Osteocyte (in vitro differentiated cells): ENCODE measurements around the gene ANKRD2. TPM values are rescaled to one million over a fixed set of nuclear protein-coding genes. Genes with fewer than 3 reads are reported as not detected.

Experiments used
- DNase-seq: peaks from one replicate; pipeline ENCODE4 v3.0.0; 2021; ENCODE audit warnings: mixed read lengths; ENCODE audit not compliant: unreplicated experiment; ENCODE audit errors: extremely low spot score
- H3K27ac Mint-ChIP-seq: one replicate; pipeline ENCODE4 v1.8.0; 2021; ENCODE audit warnings: mild to moderate bottlenecking, mixed read lengths; ENCODE audit not compliant: unreplicated experiment
- H3K27me3 Mint-ChIP-seq: one replicate; pipeline ENCODE4 v1.8.0; 2021; ENCODE audit warnings: mixed read lengths; ENCODE audit not compliant: unreplicated experiment
- H3K36me3 Mint-ChIP-seq: one replicate; pipeline ENCODE4 v1.8.0; 2021; ENCODE audit warnings: mixed read lengths; ENCODE audit not compliant: unreplicated experiment
- H3K4me1 Mint-ChIP-seq: one replicate; pipeline ENCODE4 v1.8.0; 2021; ENCODE audit warnings: mixed read lengths; ENCODE audit not compliant: unreplicated experiment
- H3K4me3 Mint-ChIP-seq: one replicate; pipeline ENCODE4 v1.8.0; 2021; ENCODE audit warnings: mild to moderate bottlenecking, moderate library complexity, mixed read lengths; ENCODE audit not compliant: unreplicated experiment
- H3K9me3 Mint-ChIP-seq: one replicate; pipeline ENCODE4 v1.8.0; 2021; ENCODE audit warnings: mixed read lengths; ENCODE audit not compliant: unreplicated experiment
- total RNA-seq: library from RNA; stranded (reverse); gene quantifications from 2 replicates; pipeline ENCODE4 v1.2.1, GENCODE V29; 2021
- TF ChIP-seq, protein P1 (sequence below): fragments of 200-600 bp; sonication (generic); IDR thresholded peaks from 2 replicates; pipeline ENCODE4 v1.5.0; 2021; ENCODE audit warnings: antibody characterized with exemption, mild to moderate bottlenecking, moderate library complexity

ANKRD2 gene
- total RNA-seq, 1 donor from 2014 or later: not detected

DNA sequence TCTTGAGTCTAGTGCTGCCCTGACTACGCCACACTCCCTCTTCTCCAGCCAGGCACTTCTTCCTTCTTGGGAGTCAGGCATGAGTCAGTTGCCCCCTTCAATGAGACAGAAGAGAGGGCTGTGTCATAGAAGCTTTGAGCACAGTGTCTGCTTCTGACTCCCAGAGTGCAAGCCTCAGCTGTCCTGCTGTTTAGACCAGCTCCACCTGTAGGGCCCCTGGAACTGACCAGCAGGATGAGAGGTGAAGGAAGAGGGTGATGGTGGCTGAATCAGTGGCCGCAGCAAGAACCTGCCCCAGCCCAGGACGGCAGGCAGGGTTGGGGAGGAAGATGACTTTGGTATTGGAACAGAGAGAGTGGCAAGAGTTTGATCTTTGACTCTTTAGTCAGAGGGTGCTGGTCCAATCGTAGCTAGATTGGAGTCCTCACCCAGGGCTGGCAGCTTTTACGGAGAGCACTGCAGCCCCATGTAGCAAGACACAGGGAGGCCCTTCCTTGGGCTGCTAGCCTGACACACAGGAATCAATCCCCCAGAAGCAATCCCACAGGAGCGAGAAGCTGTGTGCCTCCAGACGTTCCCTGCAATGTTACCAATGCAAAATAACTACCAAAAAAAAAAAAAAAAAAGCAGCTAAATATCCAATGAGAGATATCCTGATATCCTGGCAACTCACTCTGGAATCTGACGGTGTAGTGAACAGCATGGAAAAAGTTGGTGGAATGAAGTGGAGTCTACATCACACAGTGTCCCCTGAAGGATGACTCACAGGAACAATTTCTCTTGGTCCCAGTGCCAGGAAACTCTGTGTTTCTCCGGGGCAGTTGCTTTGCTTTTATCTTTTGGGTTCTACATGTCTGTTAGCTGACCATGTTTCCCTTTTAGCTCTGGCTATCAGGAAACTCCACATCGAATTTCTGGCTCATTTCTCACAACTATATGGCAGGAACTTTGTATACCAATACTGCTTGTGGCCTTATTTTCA, 23.8 kb downstream of the ANKRD2 start:
- no peak for DNase-seq
- H3K9me3 Mint-ChIP-seq: no peaks in the 10 kb centered on the region
- no peaks in the 10 kb centered on the region for H3K36me3 Mint-ChIP-seq
- no peaks in the 10 kb centered on the region for H3K27me3 Mint-ChIP-seq
- peak overlapping the region; percentile 91 for H3K27ac Mint-ChIP-seq
- H3K4me1 Mint-ChIP-seq: peaks cover 34% of the 10 kb centered on the region
- TF ChIP-seq, protein P1, sequence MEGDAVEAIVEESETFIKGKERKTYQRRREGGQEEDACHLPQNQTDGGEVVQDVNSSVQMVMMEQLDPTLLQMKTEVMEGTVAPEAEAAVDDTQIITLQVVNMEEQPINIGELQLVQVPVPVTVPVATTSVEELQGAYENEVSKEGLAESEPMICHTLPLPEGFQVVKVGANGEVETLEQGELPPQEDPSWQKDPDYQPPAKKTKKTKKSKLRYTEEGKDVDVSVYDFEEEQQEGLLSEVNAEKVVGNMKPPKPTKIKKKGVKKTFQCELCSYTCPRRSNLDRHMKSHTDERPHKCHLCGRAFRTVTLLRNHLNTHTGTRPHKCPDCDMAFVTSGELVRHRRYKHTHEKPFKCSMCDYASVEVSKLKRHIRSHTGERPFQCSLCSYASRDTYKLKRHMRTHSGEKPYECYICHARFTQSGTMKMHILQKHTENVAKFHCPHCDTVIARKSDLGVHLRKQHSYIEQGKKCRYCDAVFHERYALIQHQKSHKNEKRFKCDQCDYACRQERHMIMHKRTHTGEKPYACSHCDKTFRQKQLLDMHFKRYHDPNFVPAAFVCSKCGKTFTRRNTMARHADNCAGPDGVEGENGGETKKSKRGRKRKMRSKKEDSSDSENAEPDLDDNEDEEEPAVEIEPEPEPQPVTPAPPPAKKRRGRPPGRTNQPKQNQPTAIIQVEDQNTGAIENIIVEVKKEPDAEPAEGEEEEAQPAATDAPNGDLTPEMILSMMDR: no peak
- no peak overlapping the region for H3K4me3 Mint-ChIP-seq

DNA sequence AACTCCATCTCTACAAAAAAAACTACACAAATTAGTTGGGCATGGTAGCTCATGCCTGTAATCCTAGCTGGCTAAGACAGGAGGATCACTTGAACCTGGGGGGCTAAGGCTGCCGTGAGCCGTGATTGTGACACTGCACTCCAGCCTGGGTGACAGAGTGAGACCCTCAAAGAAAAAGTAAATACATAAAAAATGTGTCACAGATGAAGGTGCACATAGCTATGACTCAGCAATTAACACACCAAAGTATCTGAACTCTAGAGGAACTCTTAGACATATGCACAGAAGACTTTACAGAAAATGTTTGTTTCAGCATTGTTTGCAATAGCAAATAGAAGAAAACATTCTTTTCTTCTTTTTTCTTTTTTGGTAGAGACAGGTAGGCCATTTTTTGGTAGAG, 25.2 kb downstream of the ANKRD2 start:
- Mint-ChIP-seq H3K9me3 (no peaks in the 10 kb centered on the region), H3K27ac (peak overlapping the region; percentile 91), H3K4me1 (peaks cover 36% of the 10 kb centered on the region), H3K4me3 (no peak overlapping the region), H3K27me3 (no peaks in the 10 kb centered on the region), H3K36me3 (no peaks in the 10 kb centered on the region)
- DNase-seq: no peak
- TF ChIP-seq, protein P1: no peak

DNA sequence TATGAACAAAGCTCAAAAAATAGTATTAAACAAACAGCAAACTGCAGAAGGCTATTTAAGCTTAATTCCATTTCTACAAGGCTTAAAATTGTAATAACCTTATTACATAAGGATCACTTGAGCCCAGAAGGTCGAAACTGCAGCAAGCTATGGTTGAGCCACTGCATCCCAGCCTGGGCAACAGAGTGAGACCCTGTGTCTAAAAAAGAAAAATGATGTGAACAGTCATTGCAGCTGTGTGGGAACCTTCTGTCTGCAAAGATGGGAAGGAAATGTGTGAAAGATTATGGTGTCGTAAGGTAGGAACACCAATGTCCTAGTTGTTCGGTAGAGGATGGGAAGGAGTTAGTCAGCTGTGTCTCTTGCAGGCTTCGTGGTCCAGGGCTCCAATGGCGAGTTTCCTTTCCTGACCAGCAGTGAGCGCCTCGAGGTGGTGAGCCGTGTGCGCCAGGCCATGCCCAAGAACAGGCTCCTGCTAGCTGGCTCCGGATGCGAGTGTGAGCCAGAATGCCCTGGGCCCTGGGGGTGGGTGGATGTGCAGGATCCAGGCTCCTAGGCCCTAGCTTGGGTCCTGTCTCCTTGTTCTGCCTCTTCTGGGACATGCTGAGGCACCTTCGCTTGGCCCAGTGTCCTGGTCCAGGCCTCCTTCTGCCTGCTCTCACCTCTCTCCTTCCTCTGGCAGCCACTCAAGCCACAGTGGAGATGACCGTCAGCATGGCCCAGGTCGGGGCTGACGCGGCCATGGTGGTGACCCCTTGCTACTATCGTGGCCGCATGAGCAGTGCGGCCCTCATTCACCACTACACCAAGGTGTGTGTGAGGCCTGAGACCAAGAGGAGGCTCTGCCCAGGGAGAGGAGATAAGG, 26.1 kb downstream of the ANKRD2 start:
- H3K9me3 Mint-ChIP-seq: no peaks in the 10 kb centered on the region
- peaks cover 32% of the 10 kb centered on the region for H3K4me1 Mint-ChIP-seq
- no peaks in the 10 kb centered on the region for H3K36me3 Mint-ChIP-seq
- no peak for DNase-seq
- no peak overlapping the region for H3K4me3 Mint-ChIP-seq
- no peak overlapping the region for H3K27ac Mint-ChIP-seq
- H3K27me3 Mint-ChIP-seq: no peaks in the 10 kb centered on the region
- TF ChIP-seq, protein P1: no peak

DNA sequence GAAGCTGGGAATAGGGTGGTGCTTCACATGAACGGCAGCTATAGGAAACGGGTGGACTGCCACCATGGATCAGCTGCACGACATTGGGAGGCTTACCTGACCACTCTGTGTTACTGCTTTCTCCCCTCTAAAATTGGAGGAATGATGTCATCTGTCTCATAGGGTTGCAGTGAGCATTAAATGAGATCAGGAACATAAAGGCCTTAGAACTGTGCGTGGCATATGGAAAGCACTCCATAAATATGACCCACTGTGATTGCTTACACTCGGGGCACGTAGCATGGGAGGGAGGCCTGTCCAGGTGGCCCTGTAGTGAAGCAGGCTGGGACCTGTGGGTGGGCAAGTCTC, 26.7 kb downstream of the ANKRD2 start:
- H3K9me3 Mint-ChIP-seq: no peaks in the 10 kb centered on the region
- TF ChIP-seq, protein P1: no peak
- H3K4me3 Mint-ChIP-seq: no peak overlapping the region
- H3K36me3 Mint-ChIP-seq: no peaks in the 10 kb centered on the region
- H3K27ac Mint-ChIP-seq: no peak overlapping the region
- H3K27me3 Mint-ChIP-seq: no peaks in the 10 kb centered on the region
- peaks cover 32% of the 10 kb centered on the region for H3K4me1 Mint-ChIP-seq
- DNase-seq: no peak

DNA sequence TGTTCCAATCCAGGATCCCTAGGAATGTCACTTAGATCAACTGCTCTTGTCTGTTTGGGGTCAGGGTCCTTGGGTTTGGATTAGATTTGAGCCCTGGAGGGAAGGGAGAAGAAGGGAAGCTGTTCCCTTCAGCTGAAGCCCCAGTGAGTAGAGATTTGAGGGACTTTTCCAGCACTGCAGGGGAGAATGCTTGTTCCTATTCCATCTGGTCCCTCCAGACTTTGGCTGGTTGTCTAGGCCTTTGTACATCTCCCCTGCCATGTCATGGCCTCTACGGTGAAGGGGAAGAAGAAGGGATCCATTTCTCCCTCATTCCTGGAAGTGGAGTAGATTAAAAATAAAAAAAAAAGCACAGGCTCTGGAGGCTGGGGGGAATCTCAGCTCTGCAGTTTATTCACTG, 28.0 kb downstream of the ANKRD2 start:
- Mint-ChIP-seq H3K27me3 (no peaks in the 10 kb centered on the region), H3K36me3 (no peaks in the 10 kb centered on the region), H3K27ac (no peak overlapping the region), H3K4me3 (no peak overlapping the region), H3K4me1 (peaks cover 25% of the 10 kb centered on the region), H3K9me3 (no peaks in the 10 kb centered on the region)
- TF ChIP-seq, protein P1: no peak
- DNase-seq: no peak
